Common myeloid progenitor, CD34-positive (primary cell): ENCODE data around the gene MDM1.

Experiments used
- CTCF ChIA-PET: fragments of 350-600 bp; sonication (Branson Sonifier 250); formaldehyde crosslinking; loops from one replicate; lab custom pipeline; 2021; ENCODE audit warnings: antibody characterized with exemption; lab: Charles Lee
- POLR2A ChIA-PET: fragments of 350-600 bp; sonication (Branson Sonifier 250); formaldehyde crosslinking; loops from one replicate; lab custom pipeline; 2021; ENCODE audit warnings: antibody characterized with exemption; lab: Charles Lee
- DNase-seq, 3 donors: peaks; one replicate each; pipeline versions ENCODE4 v3.0.0 to v3.0.0-alpha.2; 2013
- H3K27ac ChIP-seq, 2 experiments: 1 replicate in 1 of 2; 2 replicates in 1 of 2; pipeline ENCODE4 v1.7.0; 2013; ENCODE audit warnings: inconsistent platforms in 2 of 2, low read length in 2 of 2, mild to moderate bottlenecking in 2 of 2, low read depth in 1 of 2, moderate library complexity in 1 of 2; ENCODE audit not compliant: severe bottlenecking in 2 of 2, insufficient read depth in 1 of 2, poor library complexity in 1 of 2
- H3K27me3 ChIP-seq, 5 experiments: replicated peaks in 2 of 5; 1 replicate in 3 of 5; 2 replicates in 2 of 5; pipeline versions ENCODE4 v1.6.1 to v1.7.0; 2013; ENCODE audit warnings: low read length in 4 of 5, mild to moderate bottlenecking in 2 of 5, moderate library complexity in 2 of 5, inconsistent platforms in 1 of 5; ENCODE audit not compliant: insufficient read depth in 5 of 5, control insufficient read depth in 4 of 5
- H3K36me3 ChIP-seq, 4 experiments: 1 replicate in 2 of 4; 2 replicates in 2 of 4; pipeline versions ENCODE4 v1.6.1 to v1.7.0; 2013; ENCODE audit warnings: low read length in 3 of 4, control low read depth in 1 of 4, mild to moderate bottlenecking in 1 of 4; ENCODE audit not compliant: control insufficient read depth in 4 of 4, insufficient read depth in 4 of 4
- H3K4me1 ChIP-seq, 4 experiments: 1 replicate in 3 of 4; 2 replicates in 1 of 4; pipeline versions ENCODE4 v1.6.1 to v1.7.1; 2013; ENCODE audit warnings: low read length in 3 of 4, mild to moderate bottlenecking in 3 of 4, control low read depth in 1 of 4, inconsistent platforms in 1 of 4, moderate library complexity in 1 of 4; ENCODE audit not compliant: control insufficient read depth in 4 of 4, insufficient read depth in 4 of 4; ENCODE audit errors: control extremely low read depth in 1 of 4
- H3K4me3 ChIP-seq, 7 experiments: 1 replicate in 4 of 7; 2 replicates in 3 of 7; pipeline versions ENCODE4 v1.5.1 to v1.7.0; 2013; ENCODE audit warnings: mild to moderate bottlenecking in 7 of 7, low read length in 6 of 7, moderate library complexity in 6 of 7, inconsistent platforms in 2 of 7, low read depth in 2 of 7, control low read depth in 1 of 7; ENCODE audit not compliant: insufficient read depth in 4 of 7, control insufficient read depth in 1 of 7; ENCODE audit errors: extremely low read depth in 1 of 7
- H3K9me3 ChIP-seq, 5 experiments: 1 replicate in 4 of 5; 2 replicates in 1 of 5; pipeline versions ENCODE4 v1.6.1 to v1.7.1; 2013; ENCODE audit warnings: low read length in 4 of 5, mild to moderate bottlenecking in 2 of 5, inconsistent platforms in 1 of 5, low read depth in 1 of 5, moderate library complexity in 1 of 5; ENCODE audit not compliant: control insufficient read depth in 4 of 5, insufficient read depth in 2 of 5; ENCODE audit errors: control extremely low read depth in 1 of 5
- WGBS: methylation state at CpG from one replicate; pipeline ENCODE4 v1.1.5; 2013; ENCODE audit not compliant: insufficient coverage; 5-methylcytosine and 5-hydroxymethylcytosine counted together

MDM1 gene

DNA sequence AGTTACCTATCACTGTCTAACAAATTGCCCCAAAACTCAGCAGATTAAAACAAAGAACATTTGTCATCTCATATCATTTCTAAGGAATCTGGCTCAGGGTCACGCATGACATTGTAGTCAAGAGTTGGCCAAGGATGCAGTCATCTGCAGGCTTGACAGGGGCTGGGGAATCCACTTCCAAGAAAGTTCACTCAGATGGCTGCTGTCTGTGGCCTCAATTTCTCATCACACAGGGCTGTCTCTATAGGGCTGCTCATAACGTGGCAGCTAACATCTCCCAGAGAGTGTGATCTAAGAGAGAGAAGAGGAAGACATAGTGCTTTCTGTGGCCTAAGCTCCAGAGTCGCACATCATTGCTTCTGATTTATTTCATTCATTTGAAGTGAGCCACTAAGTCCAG lies 61.8 kb downstream of the MDM1 start:
- H3K36me3 ChIP-seq = no peaks in the 10 kb centered on the region
- POLR2A ChIA-PET = no interaction called here
- CTCF ChIA-PET = no interaction called here
- no peak overlapping the region for H3K27ac ChIP-seq
- no peaks in the 10 kb centered on the region for H3K27me3 ChIP-seq
- H3K4me3 ChIP-seq = no peak overlapping the region
- H3K4me1 ChIP-seq = peaks cover 0 to 4% (median 0%) of the 10 kb centered on the region in 4 experiments
- no peaks in the 10 kb centered on the region for H3K9me3 ChIP-seq
- WGBS = 94% methylated on average over 2 of the region's 3 CpGs
- no peak for DNase-seq

DNA sequence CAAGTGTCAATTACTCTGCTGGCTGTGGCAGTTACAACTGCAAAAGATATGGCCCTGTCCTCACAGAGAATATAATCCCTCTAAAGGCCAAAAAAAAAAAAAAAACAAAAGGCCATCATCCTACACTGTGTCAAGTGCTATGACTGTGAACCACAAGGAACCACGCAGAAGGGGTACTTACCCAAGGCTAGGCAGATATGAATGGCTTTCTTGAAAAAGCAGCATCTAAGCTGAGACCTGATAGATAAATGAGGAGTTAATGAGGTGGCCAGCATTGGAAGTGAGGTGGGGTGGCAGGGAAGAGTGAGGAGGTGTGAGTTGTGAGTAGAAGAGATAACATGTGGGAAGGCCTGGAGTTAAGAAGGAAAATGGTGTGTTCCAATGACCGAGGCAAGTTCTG lies 62.4 kb downstream of the MDM1 start:
- no peaks in the 10 kb centered on the region for H3K36me3 ChIP-seq
- no peak overlapping the region for H3K4me3 ChIP-seq
- WGBS = 100% methylated on average over 1 of the region's 2 CpGs
- ChIA-PET POLR2A (no interaction called here), CTCF (interaction anchor here (1.5 kb wide), 1 partner anchor 30 kb away, joined by 3 read pairs; no protein-coding TSS in a partner anchor)
- H3K4me1 ChIP-seq = peaks cover 0 to 4% (median 0%) of the 10 kb centered on the region in 4 experiments
- H3K27me3 ChIP-seq = no peaks in the 10 kb centered on the region
- no peak overlapping the region for H3K27ac ChIP-seq
- DNase-seq = no peak
- H3K9me3 ChIP-seq = no peaks in the 10 kb centered on the region

DNA sequence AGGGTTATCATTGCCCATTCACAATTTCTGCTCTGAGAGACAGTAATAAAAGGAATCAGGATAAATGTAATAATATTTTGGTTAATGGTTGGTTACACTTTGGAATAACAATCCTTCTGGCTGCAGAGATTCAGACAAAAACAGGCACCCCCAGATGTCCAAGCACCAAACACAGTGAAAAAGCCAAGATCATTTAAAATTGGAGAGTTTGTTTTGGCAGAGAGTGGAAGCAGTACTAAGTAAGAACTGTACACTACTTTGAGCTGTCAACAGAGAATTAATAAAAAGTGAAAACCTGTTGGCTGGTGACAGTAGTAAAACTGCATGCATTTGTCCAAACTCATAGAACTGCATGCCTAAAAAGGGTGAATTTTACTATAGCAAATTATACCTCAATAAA lies 63.2 kb downstream of the MDM1 start:
- ChIA-PET CTCF (interaction anchor here (1.5 kb wide), 1 partner anchor 29 kb away, joined by 3 read pairs; no protein-coding TSS in a partner anchor), POLR2A (no interaction called here)
- H3K27me3 ChIP-seq = no peaks in the 10 kb centered on the region
- H3K9me3 ChIP-seq = no peaks in the 10 kb centered on the region
- H3K36me3 ChIP-seq = no peaks in the 10 kb centered on the region
- peaks cover 0 to 4% (median 0%) of the 10 kb centered on the region in 4 experiments for H3K4me1 ChIP-seq
- H3K27ac ChIP-seq = no peak overlapping the region
- DNase-seq = no peak
- H3K4me3 ChIP-seq = no peak overlapping the region

DNA sequence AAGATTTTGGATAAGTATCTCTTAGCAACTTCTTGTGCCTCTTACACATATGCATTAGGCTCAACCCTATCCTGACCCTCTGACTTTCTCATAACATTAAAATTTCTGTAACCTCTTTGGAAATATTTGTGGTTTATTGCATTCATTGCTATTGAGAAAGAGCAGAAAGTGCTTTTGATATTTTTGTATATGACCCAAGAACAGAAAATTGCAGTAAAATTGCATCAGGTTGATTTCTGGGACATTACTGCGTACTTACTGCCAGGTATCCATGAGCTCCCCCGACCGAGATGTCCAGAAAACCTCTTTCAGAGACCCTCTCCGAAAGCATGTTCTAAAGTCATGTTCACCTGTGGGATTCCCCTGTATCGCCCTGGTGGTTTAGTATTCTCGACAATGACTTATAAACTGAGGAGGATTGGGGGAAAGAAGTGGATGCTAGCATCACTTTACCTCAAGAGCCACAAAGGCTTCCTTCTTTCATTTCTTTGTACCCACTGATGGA lies 64.2 kb downstream of the MDM1 start:
- WGBS = 69% methylated on average over 4 of the region's 6 CpGs

GRCh38 chr12:68264857-68265256 lies 67.3 kb downstream of the MDM1 start:
- CTCF ChIA-PET = interaction anchor here (1.2 kb wide), 1 partner anchor 42 kb away, joined by 3 read pairs; no protein-coding TSS in a partner anchor
- Histone ChIP-seq H3K4me1 (peaks cover 0 to under 1% (median 0%) of the 10 kb centered on the region in 4 experiments), H3K4me3 (no peak overlapping the region), H3K27me3 (no peaks in the 10 kb centered on the region), H3K36me3 (no peaks in the 10 kb centered on the region), H3K27ac (no peak overlapping the region), H3K9me3 (no peaks in the 10 kb centered on the region)
- WGBS = 100% methylated on average over 1 of the region's 2 CpGs
- POLR2A ChIA-PET = no interaction called here
- DNase-seq = no peak

More for the DNA sequence above, 64.2 kb downstream of the MDM1 start:
- ChIA-PET CTCF (no interaction called here), POLR2A (no interaction called here)
- H3K27me3 ChIP-seq = no peaks in the 10 kb centered on the region
- H3K4me1 ChIP-seq = peaks cover 0 to 4% (median 0%) of the 10 kb centered on the region in 4 experiments
- no peak overlapping the region for H3K4me3 ChIP-seq
- no peaks in the 10 kb centered on the region for H3K36me3 ChIP-seq
- DNase-seq = no peak
- no peaks in the 10 kb centered on the region for H3K9me3 ChIP-seq
- no peak overlapping the region for H3K27ac ChIP-seq

- DNase-seq = no peak
- no peak overlapping the region for H3K27ac ChIP-seq
- peaks cover 0 to 3% (median 0%) of the 10 kb centered on the region in 4 experiments for H3K4me1 ChIP-seq
- no peaks in the 10 kb centered on the region for H3K9me3 ChIP-seq
- 95% methylated on average over 4 of the region's 7 CpGs for WGBS
- POLR2A ChIA-PET = no interaction called here
- H3K27me3 ChIP-seq = no peaks in the 10 kb centered on the region
- no peak overlapping the region for H3K4me3 ChIP-seq
- H3K36me3 ChIP-seq = no peaks in the 10 kb centered on the region
- CTCF ChIA-PET = no interaction called here
These were observed 67.9 kb downstream of the MDM1 start for GRCh38 chr12:68264158-68264855.

DNA sequence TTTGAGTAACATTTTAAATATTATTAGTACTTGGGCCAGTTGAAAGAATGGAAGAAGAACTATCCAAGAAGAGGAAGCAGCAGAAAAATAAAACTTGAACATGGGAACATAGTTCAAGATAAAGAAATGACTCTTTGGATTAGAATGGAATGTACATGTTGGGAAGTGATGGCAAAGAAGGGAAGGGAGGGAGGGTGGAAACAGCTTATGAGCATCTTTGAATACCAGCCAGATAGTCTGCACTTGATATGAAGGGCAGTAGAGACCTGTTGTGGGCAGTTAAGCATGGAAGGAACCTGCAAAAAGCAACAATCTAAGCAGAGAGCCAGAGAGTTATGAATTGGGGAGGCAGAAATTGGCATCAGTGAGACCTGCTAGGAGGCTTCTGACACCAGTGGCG lies 68.8 kb downstream of the MDM1 start:
- WGBS = 100% methylated on average over 1 of the region's 1 CpG
- CTCF ChIA-PET = no interaction called here

More for the DNA sequence above, 68.8 kb downstream of the MDM1 start:
- Histone ChIP-seq H3K27me3 (no peaks in the 10 kb centered on the region), H3K27ac (no peak overlapping the region), H3K4me3 (no peak overlapping the region), H3K4me1 (peaks cover 0 to 3% (median 0%) of the 10 kb centered on the region in 4 experiments), H3K9me3 (no peaks in the 10 kb centered on the region), H3K36me3 (no peaks in the 10 kb centered on the region)
- POLR2A ChIA-PET = no interaction called here
- DNase-seq = no peak
